ENCODE measurements around the gene ELAC2.
"Not testable (repeated sequence)": the region's sequence is repeated elsewhere in the genome, so short reads cannot be mapped to it uniquely, and the experiment has no call there.

ELAC2 gene

GRCh38 chr17:12987120-12987519 is 30.7 kb downstream of the ELAC2 start:
- no peak for DNase-seq

GRCh38 chr17:12985431-12986293 is 32.2 kb downstream of the ELAC2 start:
- no peak for DNase-seq

- DNase-seq = no peak
Observed at GRCh38 chr17:12983991-12984884, 33.6 kb downstream of the ELAC2 start.

GRCh38 chr17:12982224-12982623 is 35.6 kb downstream of the ELAC2 start:
- no peak for DNase-seq

GRCh38 chr17:12979826-12980500 is 37.9 kb downstream of the ELAC2 start:
- no peak for DNase-seq

- no peak for DNase-seq
Observed at GRCh38 chr17:12979246-12979645, 38.6 kb downstream of the ELAC2 start.

- not testable (repeated sequence) for DNase-seq
Observed at GRCh38 chr17:12978787-12979186, 39.0 kb downstream of the ELAC2 start.

GRCh38 chr17:12977008-12977751 is 40.6 kb downstream of the ELAC2 start:
- DNase-seq = no peak

- no peak for DNase-seq
Observed at GRCh38 chr17:12974005-12974531, 43.8 kb downstream of the ELAC2 start.

GRCh38 chr17:12973496-12974004 is 44.3 kb downstream of the ELAC2 start:
- DNase-seq = no peak

GRCh38 chr17:12967962-12968361 is 49.9 kb downstream of the ELAC2 start:
- no peak for DNase-seq

GRCh38 chr17:12966413-12966812 is 51.4 kb downstream of the ELAC2 start:
- DNase-seq = no peak

GRCh38 chr17:12965988-12966387 is 51.8 kb downstream of the ELAC2 start:
- DNase-seq = no peak

GRCh38 chr17:12964840-12965239 is 53.0 kb downstream of the ELAC2 start:
- no peak for DNase-seq

- DNase-seq = no peak
Observed at GRCh38 chr17:12964162-12964561, 53.7 kb downstream of the ELAC2 start.

GRCh38 chr17:12963505-12963904 is 54.3 kb downstream of the ELAC2 start:
- DNase-seq = no peak

- no peak for DNase-seq
Observed at GRCh38 chr17:12961655-12962054, 56.2 kb downstream of the ELAC2 start.

GRCh38 chr17:12959441-12959840 is 58.4 kb downstream of the ELAC2 start:
- no peak for DNase-seq

- no peak for DNase-seq
Observed at GRCh38 chr17:12958786-12959185, 59.0 kb downstream of the ELAC2 start.

- no peak for DNase-seq
Observed at GRCh38 chr17:12955521-12955920, 62.3 kb downstream of the ELAC2 start.

- no peak for DNase-seq
Observed at GRCh38 chr17:12953156-12953555, 64.7 kb downstream of the ELAC2 start.

- no peak for DNase-seq
Observed at GRCh38 chr17:12952012-12952411, 65.8 kb downstream of the ELAC2 start.

All from effector CD8-positive, alpha-beta T cell (primary cell).